ENCODE measurements around the gene MGA.

The MGA gene

GRCh38 chr15:41780266-41780665 lies 120.1 kb downstream of the MGA start:
- Histone ChIP-seq H3K27ac (replicated peaks) (no peak overlapping the region), H3K27me3 (ENCODE audit: insufficient read depth, poor library complexity, severe bottlenecking) (no peaks in the 10 kb centered on the region), H3K4me3 (replicated peaks; ENCODE audit: insufficient read depth, low read length) (no peak overlapping the region)
- TF ChIP-seq, protein P1, sequence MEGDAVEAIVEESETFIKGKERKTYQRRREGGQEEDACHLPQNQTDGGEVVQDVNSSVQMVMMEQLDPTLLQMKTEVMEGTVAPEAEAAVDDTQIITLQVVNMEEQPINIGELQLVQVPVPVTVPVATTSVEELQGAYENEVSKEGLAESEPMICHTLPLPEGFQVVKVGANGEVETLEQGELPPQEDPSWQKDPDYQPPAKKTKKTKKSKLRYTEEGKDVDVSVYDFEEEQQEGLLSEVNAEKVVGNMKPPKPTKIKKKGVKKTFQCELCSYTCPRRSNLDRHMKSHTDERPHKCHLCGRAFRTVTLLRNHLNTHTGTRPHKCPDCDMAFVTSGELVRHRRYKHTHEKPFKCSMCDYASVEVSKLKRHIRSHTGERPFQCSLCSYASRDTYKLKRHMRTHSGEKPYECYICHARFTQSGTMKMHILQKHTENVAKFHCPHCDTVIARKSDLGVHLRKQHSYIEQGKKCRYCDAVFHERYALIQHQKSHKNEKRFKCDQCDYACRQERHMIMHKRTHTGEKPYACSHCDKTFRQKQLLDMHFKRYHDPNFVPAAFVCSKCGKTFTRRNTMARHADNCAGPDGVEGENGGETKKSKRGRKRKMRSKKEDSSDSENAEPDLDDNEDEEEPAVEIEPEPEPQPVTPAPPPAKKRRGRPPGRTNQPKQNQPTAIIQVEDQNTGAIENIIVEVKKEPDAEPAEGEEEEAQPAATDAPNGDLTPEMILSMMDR (IDR thresholded peaks at IDR 0.05; ENCODE audit: insufficient read depth, low read length) = no peak
- TF ChIP-seq, protein P2, sequence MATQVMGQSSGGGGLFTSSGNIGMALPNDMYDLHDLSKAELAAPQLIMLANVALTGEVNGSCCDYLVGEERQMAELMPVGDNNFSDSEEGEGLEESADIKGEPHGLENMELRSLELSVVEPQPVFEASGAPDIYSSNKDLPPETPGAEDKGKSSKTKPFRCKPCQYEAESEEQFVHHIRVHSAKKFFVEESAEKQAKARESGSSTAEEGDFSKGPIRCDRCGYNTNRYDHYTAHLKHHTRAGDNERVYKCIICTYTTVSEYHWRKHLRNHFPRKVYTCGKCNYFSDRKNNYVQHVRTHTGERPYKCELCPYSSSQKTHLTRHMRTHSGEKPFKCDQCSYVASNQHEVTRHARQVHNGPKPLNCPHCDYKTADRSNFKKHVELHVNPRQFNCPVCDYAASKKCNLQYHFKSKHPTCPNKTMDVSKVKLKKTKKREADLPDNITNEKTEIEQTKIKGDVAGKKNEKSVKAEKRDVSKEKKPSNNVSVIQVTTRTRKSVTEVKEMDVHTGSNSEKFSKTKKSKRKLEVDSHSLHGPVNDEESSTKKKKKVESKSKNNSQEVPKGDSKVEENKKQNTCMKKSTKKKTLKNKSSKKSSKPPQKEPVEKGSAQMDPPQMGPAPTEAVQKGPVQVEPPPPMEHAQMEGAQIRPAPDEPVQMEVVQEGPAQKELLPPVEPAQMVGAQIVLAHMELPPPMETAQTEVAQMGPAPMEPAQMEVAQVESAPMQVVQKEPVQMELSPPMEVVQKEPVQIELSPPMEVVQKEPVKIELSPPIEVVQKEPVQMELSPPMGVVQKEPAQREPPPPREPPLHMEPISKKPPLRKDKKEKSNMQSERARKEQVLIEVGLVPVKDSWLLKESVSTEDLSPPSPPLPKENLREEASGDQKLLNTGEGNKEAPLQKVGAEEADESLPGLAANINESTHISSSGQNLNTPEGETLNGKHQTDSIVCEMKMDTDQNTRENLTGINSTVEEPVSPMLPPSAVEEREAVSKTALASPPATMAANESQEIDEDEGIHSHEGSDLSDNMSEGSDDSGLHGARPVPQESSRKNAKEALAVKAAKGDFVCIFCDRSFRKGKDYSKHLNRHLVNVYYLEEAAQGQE (IDR thresholded peaks at IDR 0.05; ENCODE audit: insufficient replicate concordance, low read depth) = no peak
- TF ChIP-seq POLR2AphosphoS5 (IDR thresholded peaks at IDR 0.05; ENCODE audit: low read depth) (no peak), SPI1 (IDR thresholded peaks at IDR 0.05; ENCODE audit: borderline replicate concordance, low read depth) (no peak), GABPA (IDR thresholded peaks at IDR 0.05; ENCODE audit: low read depth) (no peak)
- no peak for DNase-seq (ENCODE audit: low read depth in 1 of 2, low spot score in 1 of 2)

GRCh38 chr15:41780727-41781126 lies 120.5 kb downstream of the MGA start:
- H3K4me3 ChIP-seq (replicated peaks; ENCODE audit: insufficient read depth, low read length) = no peak overlapping the region
- H3K27me3 ChIP-seq (ENCODE audit: insufficient read depth, poor library complexity, severe bottlenecking) = no peaks in the 10 kb centered on the region
- H3K27ac ChIP-seq (replicated peaks) = no peak overlapping the region
- no peak for DNase-seq (ENCODE audit: low read depth in 1 of 2, low spot score in 1 of 2)
- no peak for TF ChIP-seq GABPA (IDR thresholded peaks at IDR 0.05; ENCODE audit: low read depth)
- TF ChIP-seq, protein P1 (IDR thresholded peaks at IDR 0.05; ENCODE audit: insufficient read depth, low read length) = no peak
- TF ChIP-seq, protein P2 (IDR thresholded peaks at IDR 0.05; ENCODE audit: insufficient replicate concordance, low read depth) = no peak
- TF ChIP-seq SPI1 (IDR thresholded peaks at IDR 0.05; ENCODE audit: borderline replicate concordance, low read depth) = no peak
- no peak for TF ChIP-seq POLR2AphosphoS5 (IDR thresholded peaks at IDR 0.05; ENCODE audit: low read depth)

- TF ChIP-seq GABPA (IDR thresholded peaks at IDR 0.05; ENCODE audit: low read depth) (no peak), POLR2AphosphoS5 (IDR thresholded peaks at IDR 0.05; ENCODE audit: low read depth) (no peak), SPI1 (IDR thresholded peaks at IDR 0.05; ENCODE audit: borderline replicate concordance, low read depth) (no peak)
- TF ChIP-seq, protein P2 (IDR thresholded peaks at IDR 0.05; ENCODE audit: insufficient replicate concordance, low read depth) = no peak
- TF ChIP-seq, protein P1 (IDR thresholded peaks at IDR 0.05; ENCODE audit: insufficient read depth, low read length) = no peak
- no peak overlapping the region for H3K27ac ChIP-seq (replicated peaks)
- H3K27me3 ChIP-seq (ENCODE audit: insufficient read depth, poor library complexity, severe bottlenecking) = no peaks in the 10 kb centered on the region
- no peak overlapping the region for H3K4me3 ChIP-seq (replicated peaks; ENCODE audit: insufficient read depth, low read length)
- DNase-seq (ENCODE audit: low read depth in 1 of 2, low spot score in 1 of 2) = no peak
These were observed 122.4 kb downstream of the MGA start for GRCh38 chr15:41782371-41783282.

All from HL-60 (cell line).